SU-DHL-6 (cell line): ENCODE results near the gene ACVRL1.

Experiments
- H2AFZ ChIP-seq: fragments of 200-600 bp; sonication (generic); 2 replicates; pipeline ENCODE4 v1.6.1; 2014; ENCODE audit warnings: low read depth, mild to moderate bottlenecking, moderate library complexity, mixed read lengths, antibody characterized with exemption, low read length; ENCODE audit not compliant: severe bottlenecking
- H3F3A ChIP-seq: fragments of 200-600 bp; shearing (Covaris generic); 2 replicates; pipeline ENCODE4 v1.6.0; 2016; ENCODE audit warnings: antibody characterized with exemption, mild to moderate bottlenecking; ENCODE audit not compliant: insufficient read depth
- H3K27ac ChIP-seq: fragments of 200-600 bp; sonication (generic); 2 replicates; pipeline ENCODE4 v1.5.1; 2016; ENCODE audit warnings: low read depth, mild to moderate bottlenecking, low read length, moderate library complexity, mixed read lengths
- H3K27me3 ChIP-seq: fragments of 200-600 bp; sonication (generic), shearing (Covaris generic); 2 replicates; pipeline ENCODE4 v1.6.0; 2014; ENCODE audit warnings: mild to moderate bottlenecking, low read length
- H3K36me3 ChIP-seq: fragments of 200-600 bp; sonication (generic); 2 replicates; pipeline ENCODE4 v1.6.1; 2014; ENCODE audit warnings: mild to moderate bottlenecking, low read length, mixed read lengths
- H3K4me2 ChIP-seq: fragments of 300-600, 200-600 bp; shearing (Covaris generic), sonication (generic); 2 replicates; pipeline ENCODE4 v1.6.0; 2014; ENCODE audit warnings: low read length, low read depth, mild to moderate bottlenecking; ENCODE audit not compliant: poor library complexity, severe bottlenecking
- H3K4me3 ChIP-seq: fragments of 200-600 bp; sonication (generic); 2 replicates; pipeline ENCODE4 v1.5.1; 2014; ENCODE audit warnings: antibody characterized with exemption, low read length, mild to moderate bottlenecking, mixed read lengths; ENCODE audit not compliant: insufficient read depth, poor library complexity, severe bottlenecking
- H3K79me2 ChIP-seq: fragments of 200-600 bp; sonication (generic); 2 replicates; pipeline ENCODE4 v1.6.1; 2014; ENCODE audit warnings: mild to moderate bottlenecking, low read length, moderate library complexity; ENCODE audit not compliant: insufficient read depth
- H3K9ac ChIP-seq: fragments of 200-600 bp; sonication (generic); 2 replicates; pipeline ENCODE4 v1.7.0; 2014; ENCODE audit warnings: mild to moderate bottlenecking, low read length
- H3K9me2 ChIP-seq: fragments of 200-600 bp; sonication (generic); replicated peaks from 2 replicates; pipeline ENCODE4 v1.6.1; 2014; ENCODE audit warnings: low read length; ENCODE audit not compliant: insufficient read depth
- H3K9me3 ChIP-seq: fragments of 200-600 bp; sonication (generic); 2 replicates; pipeline ENCODE4 v1.6.1; 2014; ENCODE audit warnings: low read length, mixed read lengths; ENCODE audit not compliant: insufficient read depth
- H4K20me1 ChIP-seq: fragments of 200-600 bp; sonication (generic); 2 replicates; pipeline ENCODE4 v1.6.1; 2014; ENCODE audit warnings: low read depth, mild to moderate bottlenecking, antibody characterized with exemption, low read length, moderate library complexity, mixed read lengths
- EZH2phosphoT487 ChIP-seq: fragments of 200-600 bp; sonication (generic), shearing (Covaris generic); conservative IDR thresholded peaks from 2 replicates; pipeline ENCODE4 v1.6.1; 2018; ENCODE audit warnings: mild to moderate bottlenecking, antibody characterized with exemption, low read length, moderate library complexity, mixed read lengths
- TF ChIP-seq, protein P1 (sequence below): fragments of 200-600 bp; sonication (generic); IDR thresholded peaks from one replicate; pipeline ENCODE4 v1.5.1; 2017; ENCODE audit warnings: antibody characterized with exemption, mild to moderate bottlenecking, low read length, moderate library complexity; ENCODE audit not compliant: insufficient read depth, poor library complexity, severe bottlenecking

ACVRL1 gene

DNA sequence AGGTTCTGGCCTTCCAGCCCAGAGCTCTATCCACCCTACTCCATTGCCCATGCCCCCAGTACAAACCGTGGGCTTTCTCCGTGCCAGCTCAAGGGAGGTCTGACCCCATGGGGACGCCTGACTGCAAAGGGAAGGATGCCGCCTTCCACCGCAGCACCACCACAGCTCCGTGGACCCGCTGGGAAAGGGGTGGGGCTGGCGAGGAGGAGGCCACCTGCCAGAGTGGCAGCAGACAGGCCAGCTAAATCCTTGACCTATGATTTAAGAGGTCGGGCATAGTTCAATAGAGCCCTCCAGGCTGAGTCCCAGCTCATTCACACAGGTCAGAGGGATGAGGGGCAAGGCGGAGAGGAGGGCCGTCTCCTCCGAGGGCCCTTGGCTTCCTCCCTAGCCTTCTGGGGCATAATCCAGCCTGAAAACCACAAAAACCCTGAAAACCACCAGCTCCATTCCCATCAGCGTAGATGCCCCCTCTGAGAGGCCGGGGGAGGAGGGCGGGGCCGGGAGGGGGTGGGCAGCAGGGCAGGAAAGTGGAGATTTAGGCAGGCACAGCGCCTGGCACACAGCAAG, 43.9 kb upstream of the ACVRL1 start:
- Histone ChIP-seq H3K4me2 (no peak overlapping the region), H3K27ac (no peak overlapping the region), H3K9me3 (no peaks in the 10 kb centered on the region)

DNA sequence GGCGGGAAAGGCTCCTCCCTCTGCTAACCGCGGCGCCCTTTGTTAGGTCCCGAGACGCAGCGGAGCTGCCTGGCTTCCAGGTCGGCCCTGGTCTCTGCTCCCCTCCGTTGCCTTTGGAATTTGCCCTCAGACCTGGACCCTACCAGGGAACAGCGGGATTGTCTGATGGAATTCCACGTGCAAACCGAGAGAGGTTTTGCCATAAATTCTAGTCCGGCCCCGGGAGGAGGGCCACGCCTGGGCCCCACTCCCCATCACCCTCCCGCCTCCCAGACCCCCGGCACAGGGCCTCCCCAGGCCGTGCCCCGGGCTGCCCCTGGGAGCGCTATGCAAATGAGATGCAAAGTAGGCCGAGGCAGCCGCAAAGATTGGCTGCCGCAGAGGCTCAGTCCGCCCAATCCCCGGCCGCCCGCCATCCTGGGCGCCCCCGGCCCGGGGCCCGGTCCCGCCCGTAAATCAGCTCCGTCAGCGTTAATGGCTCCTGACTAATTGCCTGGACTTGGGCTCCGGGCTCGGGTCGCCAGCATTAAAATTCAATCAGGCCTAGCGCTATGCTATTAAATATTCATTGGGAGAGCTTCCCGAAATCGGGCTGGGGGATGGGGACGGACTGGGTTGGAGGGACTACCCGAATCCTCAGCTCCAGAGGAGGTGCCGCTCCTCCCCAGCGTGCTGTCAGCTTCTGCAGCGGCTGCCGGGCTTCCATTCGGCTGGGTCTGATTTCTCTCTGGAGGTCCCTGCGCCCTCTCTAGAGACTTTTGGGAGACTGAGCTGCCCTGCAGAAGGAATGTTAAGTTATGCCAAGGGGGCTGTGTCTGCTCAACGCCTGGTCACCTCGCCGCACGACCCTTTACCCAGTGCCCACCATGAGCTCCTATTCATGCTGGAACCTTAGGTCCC, 43.1 kb upstream of the ACVRL1 start:
- no peaks in the 10 kb centered on the region for H3K9me2 ChIP-seq
- no peak overlapping the region for H3K9ac ChIP-seq
- TF ChIP-seq, protein P1, sequence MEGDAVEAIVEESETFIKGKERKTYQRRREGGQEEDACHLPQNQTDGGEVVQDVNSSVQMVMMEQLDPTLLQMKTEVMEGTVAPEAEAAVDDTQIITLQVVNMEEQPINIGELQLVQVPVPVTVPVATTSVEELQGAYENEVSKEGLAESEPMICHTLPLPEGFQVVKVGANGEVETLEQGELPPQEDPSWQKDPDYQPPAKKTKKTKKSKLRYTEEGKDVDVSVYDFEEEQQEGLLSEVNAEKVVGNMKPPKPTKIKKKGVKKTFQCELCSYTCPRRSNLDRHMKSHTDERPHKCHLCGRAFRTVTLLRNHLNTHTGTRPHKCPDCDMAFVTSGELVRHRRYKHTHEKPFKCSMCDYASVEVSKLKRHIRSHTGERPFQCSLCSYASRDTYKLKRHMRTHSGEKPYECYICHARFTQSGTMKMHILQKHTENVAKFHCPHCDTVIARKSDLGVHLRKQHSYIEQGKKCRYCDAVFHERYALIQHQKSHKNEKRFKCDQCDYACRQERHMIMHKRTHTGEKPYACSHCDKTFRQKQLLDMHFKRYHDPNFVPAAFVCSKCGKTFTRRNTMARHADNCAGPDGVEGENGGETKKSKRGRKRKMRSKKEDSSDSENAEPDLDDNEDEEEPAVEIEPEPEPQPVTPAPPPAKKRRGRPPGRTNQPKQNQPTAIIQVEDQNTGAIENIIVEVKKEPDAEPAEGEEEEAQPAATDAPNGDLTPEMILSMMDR: no peak
- no peak for TF ChIP-seq EZH2phosphoT487
- H3K27me3 ChIP-seq: no peaks in the 10 kb centered on the region
- H3K36me3 ChIP-seq: no peaks in the 10 kb centered on the region
- no peak overlapping the region for H3K4me2 ChIP-seq
- no peaks in the 10 kb centered on the region for H4K20me1 ChIP-seq
- H3K27ac ChIP-seq: no peak overlapping the region
- H3K9me3 ChIP-seq: no peaks in the 10 kb centered on the region
- H2AFZ ChIP-seq: no peak overlapping the region
- no peak overlapping the region for H3K4me3 ChIP-seq
- H3F3A ChIP-seq: no peaks in the 10 kb centered on the region
- no peaks in the 10 kb centered on the region for H3K79me2 ChIP-seq

More for the DNA sequence above, 43.9 kb upstream of the ACVRL1 start:
- Histone ChIP-seq H3F3A (no peaks in the 10 kb centered on the region), H3K79me2 (no peaks in the 10 kb centered on the region), H3K36me3 (no peaks in the 10 kb centered on the region), H4K20me1 (no peaks in the 10 kb centered on the region), H3K27me3 (no peaks in the 10 kb centered on the region), H3K4me3 (no peak overlapping the region), H3K9ac (no peak overlapping the region), H3K9me2 (no peaks in the 10 kb centered on the region), H2AFZ (no peak overlapping the region)
- TF ChIP-seq, protein P1: no peak

DNA sequence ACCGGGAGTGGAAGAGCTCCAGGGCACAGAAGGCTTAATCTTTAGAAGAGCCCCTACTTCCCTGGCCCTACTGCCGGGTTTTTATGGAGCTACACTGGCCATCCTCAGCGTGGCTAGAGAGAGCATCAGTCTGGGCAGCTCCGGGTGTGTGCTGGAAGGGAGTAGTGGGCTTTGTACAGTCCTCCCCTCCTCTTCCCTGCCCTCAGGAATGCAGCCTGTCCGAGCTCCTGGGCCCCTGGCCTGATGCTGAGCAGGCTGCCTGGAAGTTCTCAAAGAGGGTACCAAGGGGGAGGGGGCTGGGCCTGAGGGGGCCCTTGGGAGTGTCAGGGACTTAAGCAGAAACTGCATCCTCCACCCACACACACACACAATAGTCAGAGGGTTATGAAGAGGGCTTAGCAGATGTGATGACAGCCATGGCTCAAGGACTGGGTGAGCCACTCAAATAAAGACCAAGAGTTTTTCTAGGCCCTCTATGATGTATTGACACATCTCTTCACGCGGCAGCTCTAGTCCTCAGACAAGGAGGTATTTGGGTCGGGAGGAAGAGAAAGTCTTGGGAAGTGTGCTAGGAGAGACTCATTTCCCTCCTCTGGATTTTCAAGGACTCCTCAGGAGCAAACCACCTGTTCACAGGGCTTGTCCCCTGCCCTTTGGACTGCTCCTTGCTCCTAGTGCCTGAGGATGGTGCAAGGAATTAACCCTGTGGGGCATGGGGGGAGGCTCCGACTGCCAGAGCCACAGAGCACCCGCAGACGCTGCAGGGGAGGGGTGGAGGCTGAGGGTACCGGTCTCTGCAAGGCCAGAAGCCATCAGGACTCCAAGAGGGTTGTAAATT, 42.3 kb upstream of the ACVRL1 start:
- no peaks in the 10 kb centered on the region for H3K9me3 ChIP-seq
- H3K4me3 ChIP-seq: no peak overlapping the region
- no peaks in the 10 kb centered on the region for H3K36me3 ChIP-seq
- no peaks in the 10 kb centered on the region for H3K9me2 ChIP-seq
- H3K9ac ChIP-seq: no peak overlapping the region
- no peaks in the 10 kb centered on the region for H3F3A ChIP-seq
- H4K20me1 ChIP-seq: no peaks in the 10 kb centered on the region
- H3K27ac ChIP-seq: no peak overlapping the region
- TF ChIP-seq, protein P1: no peak
- TF ChIP-seq EZH2phosphoT487: no peak
- H3K4me2 ChIP-seq: no peak overlapping the region
- H3K27me3 ChIP-seq: no peaks in the 10 kb centered on the region
- H2AFZ ChIP-seq: no peak overlapping the region
- no peaks in the 10 kb centered on the region for H3K79me2 ChIP-seq
